ENCODE measurements around the gene WDR4.
"Not testable (repeated sequence)": the region's sequence is repeated elsewhere in the genome, so short reads cannot be mapped to it uniquely, and the experiment has no call there.

WDR4 gene

GRCh38 chr21:42906233-42906632 is 26.9 kb upstream of the WDR4 start:
- Histone ChIP-seq H3K36me3 (ENCODE audit: control insufficient read depth, insufficient read depth, low read length) (peaks cover 15% of the 10 kb centered on the region), H3K4me3 (ENCODE audit: low read length) (no peak overlapping the region), H3K4me1 (ENCODE audit: control insufficient read depth, insufficient read depth, low read length) (no peaks in the 10 kb centered on the region), H3K27me3 (ENCODE audit: control insufficient read depth, insufficient read depth, low read length) (no peaks in the 10 kb centered on the region), H3K27ac (ENCODE audit: low read depth, low read length) (no peak overlapping the region), H3K9ac (ENCODE audit: low read length) (no peak overlapping the region)

DNA sequence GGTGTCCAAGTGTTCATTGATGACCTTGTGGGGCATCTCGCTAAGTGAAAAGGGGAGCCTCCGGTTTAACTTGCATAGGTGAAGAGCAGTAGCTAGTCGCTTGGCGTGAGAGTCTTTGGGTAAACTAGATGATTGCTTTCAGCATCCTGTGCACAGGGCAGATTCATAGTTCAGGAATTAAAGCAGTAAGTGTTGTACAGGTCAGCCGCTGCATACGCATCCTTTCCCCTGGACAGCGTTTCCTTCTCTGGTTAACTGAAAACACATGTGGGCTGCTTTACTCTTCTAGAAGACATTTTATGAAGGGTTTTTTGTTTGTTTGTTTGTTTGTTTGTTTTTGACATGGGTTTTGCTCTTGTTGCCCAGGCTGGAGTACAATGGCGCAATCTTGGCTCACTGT is 25.9 kb upstream of the WDR4 start:
- no peaks in the 10 kb centered on the region for H3K27me3 ChIP-seq (ENCODE audit: control insufficient read depth, insufficient read depth, low read length)
- H3K36me3 ChIP-seq (ENCODE audit: control insufficient read depth, insufficient read depth, low read length), result peaks cover 18% of the 10 kb centered on the region
- H3K9ac ChIP-seq (ENCODE audit: low read length), result no peak overlapping the region
- H3K4me3 ChIP-seq (ENCODE audit: low read length), result no peak overlapping the region
- no peaks in the 10 kb centered on the region for H3K4me1 ChIP-seq (ENCODE audit: control insufficient read depth, insufficient read depth, low read length)
- H3K27ac ChIP-seq (ENCODE audit: low read depth, low read length), result no peak overlapping the region

GRCh38 chr21:42903817-42904216 is 24.5 kb upstream of the WDR4 start:
- Histone ChIP-seq H3K4me3 (ENCODE audit: low read length) (no peak overlapping the region), H3K9ac (ENCODE audit: low read length) (no peak overlapping the region), H3K27ac (ENCODE audit: low read depth, low read length) (no peak overlapping the region), H3K27me3 (ENCODE audit: control insufficient read depth, insufficient read depth, low read length) (no peaks in the 10 kb centered on the region), H3K36me3 (ENCODE audit: control insufficient read depth, insufficient read depth, low read length) (peaks cover 18% of the 10 kb centered on the region), H3K4me1 (ENCODE audit: control insufficient read depth, insufficient read depth, low read length) (no peaks in the 10 kb centered on the region)

- Histone ChIP-seq H3K27ac (ENCODE audit: low read depth, low read length) (no peak overlapping the region), H3K36me3 (ENCODE audit: control insufficient read depth, insufficient read depth, low read length) (peaks cover 18% of the 10 kb centered on the region), H3K4me1 (ENCODE audit: control insufficient read depth, insufficient read depth, low read length) (no peaks in the 10 kb centered on the region), H3K4me3 (ENCODE audit: low read length) (no peak overlapping the region), H3K9ac (ENCODE audit: low read length) (no peak overlapping the region), H3K27me3 (ENCODE audit: control insufficient read depth, insufficient read depth, low read length) (no peaks in the 10 kb centered on the region)
Observed at GRCh38 chr21:42900446-42900845, 21.1 kb upstream of the WDR4 start.

DNA sequence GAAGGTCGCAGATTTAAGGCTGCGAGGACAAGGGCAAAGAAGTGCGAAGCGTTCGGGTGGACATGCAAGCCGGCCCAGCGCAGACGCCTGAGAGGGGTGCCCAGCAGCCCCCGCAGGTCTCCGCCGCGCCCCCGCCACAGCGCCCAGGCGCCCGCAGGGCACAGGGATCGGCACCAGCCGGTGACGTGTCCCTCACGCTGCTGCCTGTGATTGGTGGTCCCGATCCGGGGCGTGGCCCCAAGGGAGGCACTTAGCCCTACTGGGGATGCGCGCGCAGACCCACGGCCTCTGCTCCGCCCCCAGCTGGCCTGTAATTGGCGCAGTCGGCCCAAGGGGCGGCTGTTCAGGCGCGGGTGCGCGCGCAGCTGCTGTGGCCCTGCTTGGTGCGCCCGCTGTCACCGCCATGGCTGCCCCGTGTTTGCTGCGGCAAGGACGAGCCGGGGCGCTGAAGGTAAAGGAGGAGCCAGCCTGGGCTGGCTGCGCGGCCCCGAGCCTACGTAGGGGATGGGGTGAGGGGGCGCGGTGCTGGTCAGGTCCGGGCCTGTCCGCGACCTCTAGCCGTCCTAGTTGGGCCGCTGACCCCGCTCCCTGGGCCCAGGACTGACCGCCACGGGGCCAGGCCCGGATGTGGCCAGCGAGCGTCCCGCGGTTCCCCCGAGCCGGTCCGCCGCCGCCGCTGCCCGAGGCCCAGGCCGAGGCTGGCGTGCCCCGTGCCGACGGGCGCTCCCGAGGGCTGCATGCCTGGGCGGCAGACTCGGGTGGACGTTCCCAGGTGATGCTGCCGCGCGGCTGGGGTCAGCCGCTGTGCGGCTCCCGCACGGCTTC is 13.8 kb upstream of the WDR4 start, which contains the start of gene NDUFV3:
NDUFV3 (plus strand) TSS at position 379 of the 825 bp plus-strand sequence; CDS start at position 404, 25 bp downstream.
- H3K4me1 ChIP-seq (ENCODE audit: control insufficient read depth, insufficient read depth, low read length), result no peaks in the 10 kb centered on the region
- H3K9ac ChIP-seq (ENCODE audit: low read length), result peak within 1 kb of the TSS; percentile 96

GRCh38 chr21:42892582-42892930 is 13.2 kb upstream of the WDR4 start:
- H3K27ac ChIP-seq (ENCODE audit: low read depth, low read length), result peak overlapping the region; percentile 91
- H3K4me3 ChIP-seq (ENCODE audit: low read length), result peak overlapping the region; percentile 82
- no peaks in the 10 kb centered on the region for H3K27me3 ChIP-seq (ENCODE audit: control insufficient read depth, insufficient read depth, low read length)
- no peaks in the 10 kb centered on the region for H3K36me3 ChIP-seq (ENCODE audit: control insufficient read depth, insufficient read depth, low read length)
- H3K9ac ChIP-seq (ENCODE audit: low read length), result peak overlapping the region; percentile 96
- no peaks in the 10 kb centered on the region for H3K4me1 ChIP-seq (ENCODE audit: control insufficient read depth, insufficient read depth, low read length)

More for the DNA sequence above, 13.8 kb upstream of the WDR4 start, which contains the start of gene NDUFV3:
- Histone ChIP-seq H3K4me3 (ENCODE audit: low read length) (peak within 1 kb of the TSS; percentile 91), H3K27me3 (ENCODE audit: control insufficient read depth, insufficient read depth, low read length) (no peaks in the 10 kb centered on the region), H3K27ac (ENCODE audit: low read depth, low read length) (peak within 1 kb of the TSS; percentile 97), H3K36me3 (ENCODE audit: control insufficient read depth, insufficient read depth, low read length) (no peaks in the 10 kb centered on the region)

DNA sequence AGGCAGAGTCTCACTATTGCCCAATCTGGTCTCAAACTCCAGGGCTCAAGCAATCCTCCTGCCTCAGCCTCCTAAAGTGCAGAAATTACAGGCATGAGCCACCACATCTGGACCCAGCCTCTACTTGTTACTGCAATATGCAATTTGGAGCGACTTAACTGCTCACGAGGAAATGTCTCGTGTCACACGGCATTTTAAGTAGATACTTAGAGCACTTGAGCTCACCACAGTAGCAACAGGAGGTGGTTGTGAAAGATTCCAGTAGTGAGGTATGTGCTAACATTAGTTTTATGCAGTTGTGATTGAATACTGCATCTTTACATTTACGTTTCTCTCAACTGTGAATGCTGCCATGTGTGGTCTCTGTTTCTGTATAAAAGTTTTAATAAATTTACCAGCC is 8.0 kb upstream of the WDR4 start:
- no peak overlapping the region for H3K27ac ChIP-seq (ENCODE audit: low read depth, low read length)
- H3K27me3 ChIP-seq (ENCODE audit: control insufficient read depth, insufficient read depth, low read length), result no peaks in the 10 kb centered on the region
- no peaks in the 10 kb centered on the region for H3K36me3 ChIP-seq (ENCODE audit: control insufficient read depth, insufficient read depth, low read length)
- H3K4me3 ChIP-seq (ENCODE audit: low read length), result no peak overlapping the region
- no peaks in the 10 kb centered on the region for H3K4me1 ChIP-seq (ENCODE audit: control insufficient read depth, insufficient read depth, low read length)
- no peak overlapping the region for H3K9ac ChIP-seq (ENCODE audit: low read length)

- H3K27ac ChIP-seq (ENCODE audit: low read depth, low read length), result no peak overlapping the region
- no peaks in the 10 kb centered on the region for H3K36me3 ChIP-seq (ENCODE audit: control insufficient read depth, insufficient read depth, low read length)
- H3K27me3 ChIP-seq (ENCODE audit: control insufficient read depth, insufficient read depth, low read length), result no peaks in the 10 kb centered on the region
- H3K9ac ChIP-seq (ENCODE audit: low read length), result no peak overlapping the region
- H3K4me1 ChIP-seq (ENCODE audit: control insufficient read depth, insufficient read depth, low read length), result no peaks in the 10 kb centered on the region
- no peak overlapping the region for H3K4me3 ChIP-seq (ENCODE audit: low read length)
Observed at GRCh38 chr21:42883921-42884320, 4.6 kb upstream of the WDR4 start.

- Histone ChIP-seq H3K4me3 (ENCODE audit: low read length) (peak overlapping the region; percentile 90), H3K9ac (ENCODE audit: low read length) (no peak overlapping the region), H3K27ac (ENCODE audit: low read depth, low read length) (no peak overlapping the region), H3K36me3 (ENCODE audit: control insufficient read depth, insufficient read depth, low read length) (no peaks in the 10 kb centered on the region), H3K4me1 (ENCODE audit: control insufficient read depth, insufficient read depth, low read length) (peaks cover 5% of the 10 kb centered on the region), H3K27me3 (ENCODE audit: control insufficient read depth, insufficient read depth, low read length) (no peaks in the 10 kb centered on the region)
Observed at GRCh38 chr21:42880352-42880751, 1.0 kb upstream of the WDR4 start.

DNA sequence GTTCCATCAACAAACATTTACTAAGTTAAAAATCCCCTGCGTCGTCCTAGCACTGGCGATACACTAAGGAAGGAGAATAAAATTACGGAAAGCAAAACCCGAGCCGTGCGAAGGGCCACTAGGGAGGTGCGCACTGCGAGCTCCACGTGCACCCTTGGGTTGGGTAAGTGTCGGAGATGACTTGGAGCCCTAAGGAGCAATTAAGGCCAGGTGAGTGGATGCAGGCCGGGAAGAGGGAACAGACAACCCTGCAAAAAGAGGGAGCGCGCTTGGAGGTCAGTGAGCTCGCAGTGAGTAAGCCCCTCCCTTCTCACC is 704 bp downstream of the WDR4 start:
- H3K4me3 ChIP-seq (ENCODE audit: low read length), result peak overlapping the region; percentile 90
- H3K36me3 ChIP-seq (ENCODE audit: control insufficient read depth, insufficient read depth, low read length), result peaks cover 2% of the 10 kb centered on the region
- peak overlapping the region; percentile 22 for H3K9ac ChIP-seq (ENCODE audit: low read length)
- H3K27me3 ChIP-seq (ENCODE audit: control insufficient read depth, insufficient read depth, low read length), result no peaks in the 10 kb centered on the region
- peaks cover 5% of the 10 kb centered on the region for H3K4me1 ChIP-seq (ENCODE audit: control insufficient read depth, insufficient read depth, low read length)
- peak overlapping the region; percentile 75 for H3K27ac ChIP-seq (ENCODE audit: low read depth, low read length)

DNA sequence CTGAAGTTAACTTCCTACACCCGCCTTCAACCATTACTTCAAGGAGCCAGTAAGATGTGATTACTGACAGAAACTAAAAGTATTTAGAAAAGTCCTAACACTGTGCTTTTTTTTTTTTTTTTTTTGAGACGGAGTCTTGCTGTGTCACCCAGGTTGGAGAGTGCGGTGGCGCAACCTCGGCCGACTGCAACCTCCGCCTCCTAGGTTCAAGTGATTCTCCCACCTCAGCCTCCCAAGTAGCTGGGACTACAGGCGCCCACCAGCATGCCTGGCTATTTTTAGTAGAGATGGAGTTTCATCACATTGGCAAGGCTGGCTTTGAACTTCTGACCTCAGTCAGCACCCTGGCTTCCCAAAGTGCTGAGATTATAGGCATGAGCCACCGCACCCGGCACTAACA is 3.5 kb downstream of the WDR4 start:
- not testable (repeated sequence) for H3K9ac ChIP-seq (ENCODE audit: low read length); H3K27ac ChIP-seq (ENCODE audit: low read depth, low read length)
- H3K36me3 ChIP-seq (ENCODE audit: control insufficient read depth, insufficient read depth, low read length), result peaks cover 17% of the 10 kb centered on the region

GRCh38 chr21:42873096-42873495 is 6.2 kb downstream of the WDR4 start:
- no peak overlapping the region for H3K9ac ChIP-seq (ENCODE audit: low read length)
- H3K27ac ChIP-seq (ENCODE audit: low read depth, low read length), result no peak overlapping the region
- no peaks in the 10 kb centered on the region for H3K27me3 ChIP-seq (ENCODE audit: control insufficient read depth, insufficient read depth, low read length)
- H3K4me1 ChIP-seq (ENCODE audit: control insufficient read depth, insufficient read depth, low read length), result peaks cover 1% of the 10 kb centered on the region
- peaks cover 27% of the 10 kb centered on the region for H3K36me3 ChIP-seq (ENCODE audit: control insufficient read depth, insufficient read depth, low read length)
- H3K4me3 ChIP-seq (ENCODE audit: low read length), result no peak overlapping the region

More for the DNA sequence above, 3.5 kb downstream of the WDR4 start:
- not testable (repeated sequence) for H3K27me3 ChIP-seq (ENCODE audit: control insufficient read depth, insufficient read depth, low read length); H3K4me1 ChIP-seq (ENCODE audit: control insufficient read depth, insufficient read depth, low read length); H3K4me3 ChIP-seq (ENCODE audit: low read length)

DNA sequence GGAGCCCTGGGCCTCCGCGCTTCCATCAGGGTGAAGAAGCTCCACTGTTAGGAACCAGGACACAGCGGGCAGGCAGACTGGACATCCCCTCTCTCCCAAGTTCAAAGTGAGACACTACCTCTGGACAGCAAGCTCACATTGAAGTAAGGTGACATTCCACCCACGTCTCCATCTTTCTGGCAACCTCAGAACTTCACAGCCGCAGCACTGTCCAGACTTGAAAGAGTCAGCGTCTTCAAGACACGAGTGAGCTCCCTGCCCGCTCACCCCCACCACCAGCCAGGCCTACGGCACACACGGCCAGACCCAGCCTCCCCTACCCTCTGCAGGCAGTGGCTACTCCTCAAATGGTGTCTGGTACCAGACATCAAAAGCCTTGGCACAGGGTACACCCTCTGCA is 11.1 kb downstream of the WDR4 start:
- Histone ChIP-seq H3K27ac (ENCODE audit: low read depth, low read length) (no peak overlapping the region), H3K36me3 (ENCODE audit: control insufficient read depth, insufficient read depth, low read length) (peaks cover 20% of the 10 kb centered on the region), H3K4me1 (ENCODE audit: control insufficient read depth, insufficient read depth, low read length) (no peaks in the 10 kb centered on the region), H3K9ac (ENCODE audit: low read length) (no peak overlapping the region), H3K27me3 (ENCODE audit: control insufficient read depth, insufficient read depth, low read length) (no peaks in the 10 kb centered on the region), H3K4me3 (ENCODE audit: low read length) (no peak overlapping the region)
